Measurements from ENCODE around the gene INS. TPM values are rescaled to one million over a fixed set of nuclear protein-coding genes. Genes with fewer than 3 reads are reported as not detected.

Gene INS
- total and polyA plus RNA-seq, 2 of the 13 experiments (the other 11 are each of a cell fraction or from before 2014, with no cell fraction given) = not detected

DNA sequence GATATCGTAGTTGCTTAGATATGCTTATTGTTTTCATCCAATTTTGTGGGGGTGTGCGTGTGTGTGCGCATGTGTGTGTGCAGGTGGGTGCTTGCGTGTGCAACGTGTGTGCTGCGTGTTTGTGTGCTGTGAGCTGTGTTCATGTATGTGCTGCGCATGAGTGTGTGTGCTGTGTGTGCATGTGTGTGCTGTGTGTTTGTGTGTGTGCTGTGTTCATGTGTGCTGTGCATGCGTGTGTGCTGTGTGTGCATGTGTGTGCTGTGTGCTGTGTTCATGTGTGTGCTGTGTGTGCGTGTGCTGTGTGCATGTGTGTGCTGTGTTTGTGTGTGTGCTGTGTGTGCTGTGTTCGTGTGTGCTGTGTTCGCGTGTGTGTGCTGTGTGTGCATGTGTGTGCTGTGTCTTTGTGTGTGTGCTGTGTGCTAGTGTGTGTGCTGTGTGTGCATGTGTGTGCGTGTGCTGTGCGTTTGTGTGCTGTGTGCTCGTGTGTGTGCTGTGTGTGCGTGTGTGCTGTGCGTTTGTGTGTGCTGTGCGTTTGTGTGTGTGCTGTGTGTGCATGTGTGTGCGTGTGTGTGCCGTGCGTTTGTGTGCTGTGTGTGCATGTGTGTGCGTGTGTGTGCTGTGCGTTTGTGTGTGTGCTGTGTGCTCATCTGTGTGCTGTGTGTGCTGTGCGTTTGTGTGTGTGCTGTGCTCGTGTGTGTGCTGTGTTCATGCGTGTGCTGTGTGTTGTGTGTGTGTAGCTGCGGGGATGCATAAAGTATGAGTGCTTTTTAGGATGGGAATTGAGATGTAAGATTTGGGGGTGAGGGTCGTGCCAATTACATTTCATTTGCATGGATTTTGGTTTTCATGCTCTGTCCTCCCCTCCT is 29.4 kb downstream of the INS start (continued):
- TF ChIP-seq BHLHE40 (IDR thresholded peaks at IDR 0.05; ENCODE audit: low read length) (no peak), NFYB (CRISPR knock-in tag; IDR thresholded peaks at IDR 0.05) (no peak), AGO1 (IDR thresholded peaks at IDR 0.05; ENCODE audit: low read depth, low read length, poor library complexity, severe bottlenecking) (no peak), SP1 (IDR thresholded peaks at IDR 0.05) (no peak), SP1 (CRISPR knock-in tag; IDR thresholded peaks at IDR 0.05) (no peak), ZNF235 (CRISPR knock-in tag; IDR thresholded peaks at IDR 0.05; ENCODE audit: borderline replicate concordance) (no peak), HES4 (CRISPR knock-in tag; IDR thresholded peaks at IDR 0.05; ENCODE audit: borderline replicate concordance) (no peak; the same call in 1 of the 2 replicates), RNF219 (CRISPR knock-in tag; IDR thresholded peaks at IDR 0.05) (no peak), ZNF138 (CRISPR knock-in tag; IDR thresholded peaks at IDR 0.05; ENCODE audit: low read depth) (no peak), ZFP1 (CRISPR knock-in tag; IDR thresholded peaks at IDR 0.05) (no peak), NONO (IDR thresholded peaks at IDR 0.05) (0 out of 2 replicates have a peak, but pooled peaks have one; percentile 26), NONO (CRISPR knock-in tag; conservative IDR thresholded peaks at IDR 0.05) (peak; percentile 85), SRSF4 (IDR thresholded peaks at IDR 0.05; ENCODE audit: low read depth, low read length, poor library complexity, severe bottlenecking) (no peak), ZBTB43 (CRISPR knock-in tag; conservative IDR thresholded peaks at IDR 0.05) (no peak), ATF7 (IDR thresholded peaks at IDR 0.05) (0 out of 2 replicates have a peak, but pooled peaks have one; percentile 16), ATF7 (CRISPR knock-in tag; IDR thresholded peaks at IDR 0.05) (no peak), ZSCAN29 (CRISPR knock-in tag; conservative IDR thresholded peaks at IDR 0.05) (no peak), ZNF552 (CRISPR knock-in tag; IDR thresholded peaks at IDR 0.05; ENCODE audit: borderline replicate concordance) (no peak), CBX5 (CRISPR knock-in tag; IDR thresholded peaks at IDR 0.05; ENCODE audit: borderline replicate concordance) (no peak), NR0B2 (CRISPR knock-in tag; IDR thresholded peaks at IDR 0.05) (no peak), CERS6 (CRISPR knock-in tag; IDR thresholded peaks at IDR 0.05) (no peak), CENPT (CRISPR knock-in tag; IDR thresholded peaks at IDR 0.05; ENCODE audit: low read depth) (peak; percentile 95), ZNF850 (CRISPR knock-in tag; conservative IDR thresholded peaks at IDR 0.05) (no peak)
- TF ChIP-seq, protein P1, sequence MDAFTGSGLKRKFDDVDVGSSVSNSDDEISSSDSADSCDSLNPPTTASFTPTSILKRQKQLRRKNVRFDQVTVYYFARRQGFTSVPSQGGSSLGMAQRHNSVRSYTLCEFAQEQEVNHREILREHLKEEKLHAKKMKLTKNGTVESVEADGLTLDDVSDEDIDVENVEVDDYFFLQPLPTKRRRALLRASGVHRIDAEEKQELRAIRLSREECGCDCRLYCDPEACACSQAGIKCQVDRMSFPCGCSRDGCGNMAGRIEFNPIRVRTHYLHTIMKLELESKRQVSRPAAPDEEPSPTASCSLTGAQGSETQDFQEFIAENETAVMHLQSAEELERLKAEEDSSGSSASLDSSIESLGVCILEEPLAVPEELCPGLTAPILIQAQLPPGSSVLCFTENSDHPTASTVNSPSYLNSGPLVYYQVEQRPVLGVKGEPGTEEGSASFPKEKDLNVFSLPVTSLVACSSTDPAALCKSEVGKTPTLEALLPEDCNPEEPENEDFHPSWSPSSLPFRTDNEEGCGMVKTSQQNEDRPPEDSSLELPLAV (CRISPR knock-in tag; conservative IDR thresholded peaks at IDR 0.05; ENCODE audit: low read depth) = peak; percentile 4; the same call in 1 of the 2 replicates

Data from HepG2 (cell line).